Ishikawa (cell line): Measurements from ENCODE around the gene TP53BP1.

ENCODE experiments used
- CEBPB ChIP-seq: IDR thresholded peaks from 2 replicates; pipeline ENCODE4 v1.6.1; 2012
- CREB1 ChIP-seq: IDR thresholded peaks from 2 replicates; pipeline ENCODE4 v1.6.1; 2012; ENCODE audit warnings: low read depth
- EGR1 ChIP-seq: IDR thresholded peaks from 2 replicates; pipeline ENCODE4 v1.6.1; 2012
- EP300 ChIP-seq: IDR thresholded peaks from 2 replicates; pipeline ENCODE4 v1.6.1; 2012; ENCODE audit warnings: borderline replicate concordance
- FOXM1 ChIP-seq: IDR thresholded peaks from 2 replicates; pipeline ENCODE4 v1.6.1; 2012; ENCODE audit warnings: low read depth, borderline replicate concordance
- MAX ChIP-seq: IDR thresholded peaks from 2 replicates; pipeline ENCODE4 v1.6.1; 2012
- NFIC ChIP-seq: IDR thresholded peaks from 2 replicates; pipeline ENCODE4 v1.6.1; 2012
- RAD21 ChIP-seq: IDR thresholded peaks from 2 replicates; pipeline ENCODE4 v1.6.1; 2012; ENCODE audit warnings: low read depth
- REST ChIP-seq: IDR thresholded peaks from 2 replicates; pipeline ENCODE4 v1.6.1; 2012; ENCODE audit warnings: low read depth, mild to moderate bottlenecking
- TAF1 ChIP-seq: IDR thresholded peaks from 2 replicates; pipeline ENCODE4 v1.6.1; 2012; ENCODE audit warnings: low read depth, mild to moderate bottlenecking
- TCF12 ChIP-seq: IDR thresholded peaks from 2 replicates; pipeline ENCODE4 v1.6.1; 2012; ENCODE audit warnings: low read depth
- TEAD4 ChIP-seq: IDR thresholded peaks from 2 replicates; pipeline ENCODE4 v1.6.1; 2012
- USF1 ChIP-seq: IDR thresholded peaks from 2 replicates; pipeline ENCODE4 v1.6.1; 2012
- YY1 ChIP-seq: IDR thresholded peaks from 2 replicates; pipeline ENCODE4 v1.6.1; 2012; ENCODE audit warnings: low read depth
- ZBTB7A ChIP-seq: IDR thresholded peaks from 2 replicates; pipeline ENCODE4 v1.6.1; 2012; ENCODE audit warnings: low read depth

Gene TP53BP1

GRCh38 chr15:43434446-43434845 lies 58.5 kb downstream of the TP53BP1 start:
- no peak for TF ChIP-seq TCF12
- no peak for TF ChIP-seq RAD21
- no peak for TF ChIP-seq TAF1
- TF ChIP-seq NFIC, result no peak
- no peak for TF ChIP-seq YY1
- TF ChIP-seq ZBTB7A, result no peak
- no peak for TF ChIP-seq REST
- no peak for TF ChIP-seq EP300
- no peak for TF ChIP-seq TEAD4
- TF ChIP-seq CEBPB, result no peak
- TF ChIP-seq MAX, result no peak
- TF ChIP-seq FOXM1, result no peak
- TF ChIP-seq USF1, result no peak
- no peak for TF ChIP-seq CREB1

GRCh38 chr15:43433661-43434303 lies 59.2 kb downstream of the TP53BP1 start:
- TF ChIP-seq YY1, result no peak
- TF ChIP-seq FOXM1, result no peak
- TF ChIP-seq EGR1, result no peak
- no peak for TF ChIP-seq MAX
- no peak for TF ChIP-seq NFIC
- no peak for TF ChIP-seq TCF12
- no peak for TF ChIP-seq ZBTB7A
- TF ChIP-seq USF1, result no peak
- TF ChIP-seq REST, result no peak
- no peak for TF ChIP-seq TAF1
- no peak for TF ChIP-seq TEAD4
- no peak for TF ChIP-seq RAD21
- TF ChIP-seq EP300, result no peak
- TF ChIP-seq CEBPB, result no peak
- TF ChIP-seq CREB1, result no peak

GRCh38 chr15:43433165-43433564 lies 59.8 kb downstream of the TP53BP1 start:
- TF ChIP-seq NFIC (no peak), EGR1 (no peak), EP300 (no peak), MAX (no peak), YY1 (no peak), CREB1 (no peak), RAD21 (no peak), ZBTB7A (no peak), REST (no peak), TAF1 (no peak), FOXM1 (no peak)

DNA sequence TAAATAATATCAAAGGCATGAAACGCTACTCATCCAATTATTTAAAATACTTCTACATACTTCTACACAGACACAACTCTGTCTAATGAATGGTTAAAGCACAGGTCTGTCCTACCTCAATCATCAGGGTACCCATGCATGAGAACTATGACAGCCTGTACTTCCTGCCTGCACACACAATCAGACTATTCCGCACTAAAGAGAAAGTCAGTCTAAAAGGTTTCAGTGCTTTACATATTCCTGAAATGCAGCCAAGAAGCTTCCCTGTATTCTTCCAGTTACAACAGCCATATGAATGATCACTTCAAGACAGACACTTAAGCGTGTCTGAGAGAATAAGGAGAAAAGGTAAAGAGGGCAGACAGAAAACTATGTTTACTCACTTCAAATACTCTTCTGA lies 63.3 kb downstream of the TP53BP1 start:
- TF ChIP-seq TAF1 (no peak), TCF12 (no peak), CEBPB (no peak)

GRCh38 chr15:43423793-43424192 lies 69.2 kb downstream of the TP53BP1 start:
- no peak for TF ChIP-seq MAX
- no peak for TF ChIP-seq ZBTB7A
- no peak for TF ChIP-seq TAF1
- no peak for TF ChIP-seq TEAD4
- TF ChIP-seq EGR1, result no peak
- TF ChIP-seq CEBPB, result no peak
- no peak for TF ChIP-seq RAD21
- TF ChIP-seq EP300, result no peak
- TF ChIP-seq FOXM1, result no peak
- TF ChIP-seq NFIC, result no peak
- no peak for TF ChIP-seq TCF12
- no peak for TF ChIP-seq REST
- TF ChIP-seq CREB1, result no peak
- TF ChIP-seq USF1, result no peak
- TF ChIP-seq YY1, result no peak
